H1 (cell line): Measurements from ENCODE around the gene GANC. TPM values are rescaled to one million over a fixed set of nuclear protein-coding genes. Genes with fewer than 3 reads are reported as not detected.

Source experiments
- CHD1 ChIP-seq: IDR thresholded peaks from 2 replicates; pipeline ENCODE4 v1.6.1; 2012; ENCODE audit warnings: low read depth, low read length, improper control_type of control experiment
- FOSL1 ChIP-seq: IDR thresholded peaks from 2 replicates; pipeline ENCODE4 v1.6.1; 2011; ENCODE audit warnings: mild to moderate bottlenecking, low read depth, low read length, moderate library complexity; ENCODE audit not compliant: insufficient read depth
- HDAC6 ChIP-seq: IDR thresholded peaks from one replicate; pipeline ENCODE4 v1.7.1; 2012; ENCODE audit warnings: low read depth, mild to moderate bottlenecking, inconsistent platforms, low read length, moderate library complexity
- NRF1 ChIP-seq: IDR thresholded peaks from 2 replicates; pipeline ENCODE4 v1.6.1; 2011; ENCODE audit warnings: mild to moderate bottlenecking, low read depth, low read length, improper control_type of control experiment
- RAD21 ChIP-seq, 2 experiments: IDR thresholded peaks in 1 of 2; conservative IDR thresholded peaks in 1 of 2; 2 replicates each; pipeline ENCODE4 v1.6.1; 2011; ENCODE audit warnings: low read depth in 2 of 2, low read length in 2 of 2, improper control_type of control experiment in 1 of 2, inconsistent platforms in 1 of 2, mild to moderate bottlenecking in 1 of 2, moderate library complexity in 1 of 2
- SP4 ChIP-seq: IDR thresholded peaks from 2 replicates; pipeline ENCODE4 v1.6.1; 2012; ENCODE audit warnings: low read length, inconsistent platforms
- SRF ChIP-seq: IDR thresholded peaks from 2 replicates; pipeline ENCODE4 v1.6.1; 2011; ENCODE audit warnings: mild to moderate bottlenecking, low read depth, low read length, moderate library complexity
- YY1 ChIP-seq: IDR thresholded peaks from 2 replicates; pipeline ENCODE4 v1.6.1; 2011; ENCODE audit warnings: low read depth, mild to moderate bottlenecking, low read length
- polyA plus RNA-seq, 7 experiments: library from polyadenylated mRNA; depleted of rRNA in 3 of 7; stranded (reverse) in 5 of 7; unstranded in 2 of 7; fragments of >200 nt in 5 of 7; fragments of 200-250 nt in 2 of 7; gene quantifications; 1 replicate in 5 of 7; 2 replicates in 1 of 7; 4 replicates in 1 of 7; pipeline versions ENCODE4 v1.2.1 to v1.2.3, GENCODE V29; 2011 to 2013; ENCODE audit warnings: missing spikeins in 2 of 7, mixed read lengths in 2 of 7
- total RNA-seq: library from RNA; stranded (reverse); fragmentation: NEBNext Ultra II Directional; extraction: Animal tissue kit (Norgen Biotek cat#: 25700); gene quantifications from 2 replicates; pipeline ENCODE4 v1.2.1, GENCODE V29; 2021
- TF ChIP-seq, protein P1 (sequence below): IDR thresholded peaks from 2 replicates; pipeline ENCODE4 v1.6.1; 2011; ENCODE audit warnings: low read depth, mild to moderate bottlenecking, low read length; ENCODE audit not compliant: insufficient read depth

Gene GANC
- total and polyA plus RNA-seq, 2 of the 8 experiments (the other 6 are each of a cell fraction or from before 2014, with no cell fraction given) = 6.8 to 14.4 TPM

DNA sequence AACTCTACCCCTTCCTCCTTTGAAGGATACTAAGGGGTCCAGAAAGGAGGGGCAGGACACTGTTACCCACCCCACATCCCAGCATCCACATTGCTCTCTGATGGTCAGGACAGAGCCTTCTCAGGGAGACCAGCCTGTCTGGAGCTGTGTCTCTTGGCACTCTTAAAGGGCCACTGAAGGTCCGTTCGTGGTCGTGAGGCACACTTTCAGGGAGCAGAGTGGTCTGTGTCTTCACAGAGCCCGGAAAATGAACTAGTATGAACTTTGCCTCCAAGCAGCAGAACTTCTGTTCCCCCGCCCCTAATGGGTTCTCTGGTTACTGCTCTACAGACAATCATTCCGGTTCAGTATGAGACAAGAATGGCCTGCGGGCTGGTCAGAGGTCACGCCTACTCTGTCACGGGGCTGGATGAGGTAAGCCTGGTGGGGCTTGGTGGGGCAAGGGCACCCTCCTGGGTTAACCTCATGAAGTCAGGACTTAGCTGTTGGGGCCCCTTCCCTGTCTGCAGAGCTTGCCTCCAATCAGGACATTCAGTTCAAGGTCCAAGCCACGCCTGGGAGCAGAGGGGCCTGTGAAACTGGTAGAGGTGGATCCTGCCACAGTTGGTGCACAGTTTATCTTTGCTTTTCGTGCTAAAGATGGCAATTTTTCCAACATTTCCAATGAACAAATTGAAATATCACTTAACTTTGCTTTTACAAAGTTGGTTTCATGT is 119.5 kb downstream of the GANC start (continued):
- TF ChIP-seq, protein P1, sequence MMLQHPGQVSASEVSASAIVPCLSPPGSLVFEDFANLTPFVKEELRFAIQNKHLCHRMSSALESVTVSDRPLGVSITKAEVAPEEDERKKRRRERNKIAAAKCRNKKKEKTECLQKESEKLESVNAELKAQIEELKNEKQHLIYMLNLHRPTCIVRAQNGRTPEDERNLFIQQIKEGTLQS = no peak
- TF ChIP-seq FOSL1 (no peak), HDAC6 (no peak), SRF (no peak), SP4 (no peak), RAD21 (IDR thresholded peaks at IDR 0.05 in 1 of 2, conservative IDR thresholded peaks at IDR 0.05 in 1 of 2; ENCODE audit: low read depth in 2 of 2, low read length in 2 of 2) (no peak), YY1 (no peak), NRF1 (no peak), CHD1 (no peak)
- TF ChIP-seq, all 59 proteins: peak for 0
